ENCODE data around the gene RBM47.
"Not testable (repeated sequence)": the region's sequence is repeated elsewhere in the genome, so short reads cannot be mapped to it uniquely, and the experiment has no call there.

The RBM47 gene

GRCh38 chr4:40545487-40545886, 84.2 kb downstream of the RBM47 start:
- H3K9ac ChIP-seq (ENCODE audit: low read depth, low read length); H3K9me3 ChIP-seq (replicated peaks; ENCODE audit: low read length); H3K36me3 ChIP-seq (ENCODE audit: insufficient read depth, low read length); H3K4me3 ChIP-seq (ENCODE audit: low read length); H3K4me2 ChIP-seq (ENCODE audit: low read length); H3K27me3 ChIP-seq (ENCODE audit: control insufficient read depth, insufficient read depth, low read length): not testable (repeated sequence)
- peaks cover 30% of the 10 kb centered on the region for H3K4me1 ChIP-seq (ENCODE audit: control insufficient read depth, insufficient read depth, low read length)

- no peak overlapping the region for H3K9ac ChIP-seq (ENCODE audit: low read depth, low read length)
- H3K9me3 ChIP-seq (replicated peaks; ENCODE audit: low read length): no peaks in the 10 kb centered on the region
- H3K4me2 ChIP-seq (ENCODE audit: low read length): no peak overlapping the region
- no peaks in the 10 kb centered on the region for H3K27me3 ChIP-seq (ENCODE audit: control insufficient read depth, insufficient read depth, low read length)
- H3K4me3 ChIP-seq (ENCODE audit: low read length): no peak overlapping the region
- no peaks in the 10 kb centered on the region for H3K36me3 ChIP-seq (ENCODE audit: insufficient read depth, low read length)
- peaks cover 30% of the 10 kb centered on the region for H3K4me1 ChIP-seq (ENCODE audit: control insufficient read depth, insufficient read depth, low read length)
Observed at GRCh38 chr4:40544221-40544620, 85.4 kb downstream of the RBM47 start.

GRCh38 chr4:40540800-40541199, 88.9 kb downstream of the RBM47 start:
- H3K27me3 ChIP-seq (ENCODE audit: control insufficient read depth, insufficient read depth, low read length): no peaks in the 10 kb centered on the region
- H3K36me3 ChIP-seq (ENCODE audit: insufficient read depth, low read length): no peaks in the 10 kb centered on the region
- H3K4me1 ChIP-seq (ENCODE audit: control insufficient read depth, insufficient read depth, low read length): peaks cover 12% of the 10 kb centered on the region
- no peak overlapping the region for H3K9ac ChIP-seq (ENCODE audit: low read depth, low read length)
- no peak overlapping the region for H3K4me2 ChIP-seq (ENCODE audit: low read length)
- H3K4me3 ChIP-seq (ENCODE audit: low read length): no peak overlapping the region
- no peaks in the 10 kb centered on the region for H3K9me3 ChIP-seq (replicated peaks; ENCODE audit: low read length)

- Histone ChIP-seq H3K36me3 (ENCODE audit: insufficient read depth, low read length) (no peaks in the 10 kb centered on the region), H3K4me2 (ENCODE audit: low read length) (no peak overlapping the region), H3K4me1 (ENCODE audit: control insufficient read depth, insufficient read depth, low read length) (no peaks in the 10 kb centered on the region), H3K27me3 (ENCODE audit: control insufficient read depth, insufficient read depth, low read length) (no peaks in the 10 kb centered on the region), H3K9ac (ENCODE audit: low read depth, low read length) (no peak overlapping the region), H3K4me3 (ENCODE audit: low read length) (no peak overlapping the region), H3K9me3 (replicated peaks; ENCODE audit: low read length) (no peaks in the 10 kb centered on the region)
Observed at GRCh38 chr4:40536032-40536431, 93.6 kb downstream of the RBM47 start.

- H3K9me3 ChIP-seq (replicated peaks; ENCODE audit: low read length): no peaks in the 10 kb centered on the region
- H3K4me3 ChIP-seq (ENCODE audit: low read length): no peak overlapping the region
- peaks cover under 1% of the 10 kb centered on the region for H3K4me1 ChIP-seq (ENCODE audit: control insufficient read depth, insufficient read depth, low read length)
- no peak overlapping the region for H3K9ac ChIP-seq (ENCODE audit: low read depth, low read length)
- H3K4me2 ChIP-seq (ENCODE audit: low read length): no peak overlapping the region
- H3K36me3 ChIP-seq (ENCODE audit: insufficient read depth, low read length): no peaks in the 10 kb centered on the region
- no peaks in the 10 kb centered on the region for H3K27me3 ChIP-seq (ENCODE audit: control insufficient read depth, insufficient read depth, low read length)
Observed at GRCh38 chr4:40531636-40532023, 98.0 kb downstream of the RBM47 start.

GRCh38 chr4:40530961-40531635, 98.6 kb downstream of the RBM47 start:
- no peaks in the 10 kb centered on the region for H3K27me3 ChIP-seq (ENCODE audit: control insufficient read depth, insufficient read depth, low read length)
- H3K4me2 ChIP-seq (ENCODE audit: low read length): no peak overlapping the region
- no peaks in the 10 kb centered on the region for H3K9me3 ChIP-seq (replicated peaks; ENCODE audit: low read length)
- peaks cover 6% of the 10 kb centered on the region for H3K4me1 ChIP-seq (ENCODE audit: control insufficient read depth, insufficient read depth, low read length)
- H3K4me3 ChIP-seq (ENCODE audit: low read length): no peak overlapping the region
- no peaks in the 10 kb centered on the region for H3K36me3 ChIP-seq (ENCODE audit: insufficient read depth, low read length)
- no peak overlapping the region for H3K9ac ChIP-seq (ENCODE audit: low read depth, low read length)

- no peak overlapping the region for H3K4me3 ChIP-seq (ENCODE audit: low read length)
- H3K4me1 ChIP-seq (ENCODE audit: control insufficient read depth, insufficient read depth, low read length): peaks cover 14% of the 10 kb centered on the region
- H3K4me2 ChIP-seq (ENCODE audit: low read length): no peak overlapping the region
- no peaks in the 10 kb centered on the region for H3K27me3 ChIP-seq (ENCODE audit: control insufficient read depth, insufficient read depth, low read length)
- H3K9ac ChIP-seq (ENCODE audit: low read depth, low read length): no peak overlapping the region
- H3K9me3 ChIP-seq (replicated peaks; ENCODE audit: low read length): no peaks in the 10 kb centered on the region
- no peaks in the 10 kb centered on the region for H3K36me3 ChIP-seq (ENCODE audit: insufficient read depth, low read length)
Observed at GRCh38 chr4:40526741-40527140, 102.9 kb downstream of the RBM47 start.

GRCh38 chr4:40525752-40526598, 103.7 kb downstream of the RBM47 start:
- Histone ChIP-seq H3K9ac (ENCODE audit: low read depth, low read length) (peak overlapping the region; percentile 60), H3K36me3 (ENCODE audit: insufficient read depth, low read length) (no peaks in the 10 kb centered on the region), H3K4me2 (ENCODE audit: low read length) (peak overlapping the region; percentile 75), H3K27me3 (ENCODE audit: control insufficient read depth, insufficient read depth, low read length) (no peaks in the 10 kb centered on the region), H3K4me1 (ENCODE audit: control insufficient read depth, insufficient read depth, low read length) (peaks cover 14% of the 10 kb centered on the region), H3K9me3 (replicated peaks; ENCODE audit: low read length) (no peaks in the 10 kb centered on the region), H3K4me3 (ENCODE audit: low read length) (peak overlapping the region; percentile 36)

- Histone ChIP-seq H3K9ac (ENCODE audit: low read depth, low read length) (no peak overlapping the region), H3K36me3 (ENCODE audit: insufficient read depth, low read length) (no peaks in the 10 kb centered on the region), H3K9me3 (replicated peaks; ENCODE audit: low read length) (no peaks in the 10 kb centered on the region), H3K4me1 (ENCODE audit: control insufficient read depth, insufficient read depth, low read length) (peaks cover 14% of the 10 kb centered on the region), H3K27me3 (ENCODE audit: control insufficient read depth, insufficient read depth, low read length) (no peaks in the 10 kb centered on the region), H3K4me3 (ENCODE audit: low read length) (no peak overlapping the region), H3K4me2 (ENCODE audit: low read length) (no peak overlapping the region)
Observed at GRCh38 chr4:40524366-40525041, 105.2 kb downstream of the RBM47 start.

GRCh38 chr4:40523581-40523980, 106.1 kb downstream of the RBM47 start:
- Histone ChIP-seq H3K4me3 (ENCODE audit: low read length) (no peak overlapping the region), H3K4me1 (ENCODE audit: control insufficient read depth, insufficient read depth, low read length) (peaks cover 14% of the 10 kb centered on the region), H3K36me3 (ENCODE audit: insufficient read depth, low read length) (no peaks in the 10 kb centered on the region), H3K4me2 (ENCODE audit: low read length) (no peak overlapping the region), H3K27me3 (ENCODE audit: control insufficient read depth, insufficient read depth, low read length) (no peaks in the 10 kb centered on the region), H3K9me3 (replicated peaks; ENCODE audit: low read length) (no peaks in the 10 kb centered on the region), H3K9ac (ENCODE audit: low read depth, low read length) (no peak overlapping the region)

GRCh38 chr4:40521957-40522356, 107.7 kb downstream of the RBM47 start:
- no peak overlapping the region for H3K9ac ChIP-seq (ENCODE audit: low read depth, low read length)
- no peak overlapping the region for H3K4me3 ChIP-seq (ENCODE audit: low read length)
- no peaks in the 10 kb centered on the region for H3K27me3 ChIP-seq (ENCODE audit: control insufficient read depth, insufficient read depth, low read length)
- no peaks in the 10 kb centered on the region for H3K9me3 ChIP-seq (replicated peaks; ENCODE audit: low read length)
- peaks cover 14% of the 10 kb centered on the region for H3K4me1 ChIP-seq (ENCODE audit: control insufficient read depth, insufficient read depth, low read length)
- H3K36me3 ChIP-seq (ENCODE audit: insufficient read depth, low read length): no peaks in the 10 kb centered on the region
- H3K4me2 ChIP-seq (ENCODE audit: low read length): no peak overlapping the region

Measured in skeletal muscle satellite cell (primary cell).